Measurements from ENCODE around the gene ROPN1.
"Not testable (repeated sequence)": the region's sequence is repeated elsewhere in the genome, so short reads cannot be mapped to it uniquely, and the experiment has no call there.

ROPN1 gene

GRCh38 chr3:123991730-123992588 lies at the start of gene ROPN1:
Gene ROPN1 (minus strand): TSS chr3:123992124. CDS start chr3:123980481, 11,643 bp downstream.
- not testable (repeated sequence) for DNase-seq

GRCh38 chr3:124041553-124041952 lies 49.6 kb upstream of the ROPN1 start:
- DNase-seq = no peak

- DNase-seq = no peak
Observed at GRCh38 chr3:124037326-124037725, 45.4 kb upstream of the ROPN1 start.

DNA sequence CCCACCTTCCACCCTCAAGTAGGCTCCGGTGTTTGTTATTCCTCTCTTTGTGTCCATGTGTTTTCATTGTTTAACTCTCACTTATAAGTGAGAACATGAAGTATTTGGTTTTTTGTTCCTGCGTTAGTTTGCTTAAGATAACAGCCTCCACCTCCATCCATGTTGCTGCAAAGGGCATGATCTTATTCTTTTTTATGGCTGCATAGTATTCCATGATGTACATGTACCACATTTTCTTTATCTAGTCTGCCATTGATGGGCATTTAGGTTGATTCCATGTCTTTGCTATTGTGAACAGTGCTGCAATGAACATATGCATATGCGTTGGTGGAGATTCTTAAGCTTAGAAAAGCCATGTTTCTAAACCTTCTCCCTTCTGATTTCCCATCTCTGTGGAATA lies 44.3 kb upstream of the ROPN1 start:
- not testable (repeated sequence) for DNase-seq

DNA sequence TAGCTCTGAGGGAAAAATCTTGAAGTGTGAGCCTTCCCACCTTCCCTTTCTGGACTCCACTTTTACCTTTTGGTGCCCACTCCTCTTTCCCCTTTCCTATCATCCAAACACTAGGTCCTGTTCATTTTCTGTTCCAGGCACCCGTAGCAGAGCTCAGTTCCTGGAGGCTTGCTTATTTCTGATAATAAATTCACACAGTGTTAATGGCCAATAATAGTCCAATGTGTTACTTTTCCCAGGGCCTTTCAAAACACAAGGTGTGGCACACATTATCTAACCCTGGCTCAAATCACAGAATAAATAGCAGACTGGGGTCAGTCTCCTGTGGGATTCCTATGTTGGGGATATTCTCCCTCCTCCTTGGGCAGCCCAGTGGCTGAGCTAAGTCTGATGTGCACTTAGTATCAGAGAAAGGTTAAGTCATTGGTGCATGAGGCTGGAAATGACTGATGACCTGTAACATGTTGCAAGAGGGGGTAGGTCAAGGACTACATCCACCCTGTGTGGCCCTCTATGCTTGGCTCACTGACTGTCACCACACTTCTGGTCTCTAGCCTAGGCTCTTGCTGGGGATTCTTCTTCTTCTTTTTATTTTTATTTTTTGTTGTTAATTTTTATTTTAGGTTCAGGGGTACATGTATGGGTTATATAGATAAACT lies 43.7 kb upstream of the ROPN1 start:
- no peak for DNase-seq

GRCh38 chr3:124034844-124035152 lies 42.9 kb upstream of the ROPN1 start:
- DNase-seq = no peak

- DNase-seq = peak; percentile 10
Observed at GRCh38 chr3:124034016-124034843, 42.3 kb upstream of the ROPN1 start.

- DNase-seq = peak; percentile 7
Observed at GRCh38 chr3:124033360-124034015, 41.6 kb upstream of the ROPN1 start, which contains the start of gene KALRN. Gene KALRN (plus strand): TSS chr3:124033369.

DNA sequence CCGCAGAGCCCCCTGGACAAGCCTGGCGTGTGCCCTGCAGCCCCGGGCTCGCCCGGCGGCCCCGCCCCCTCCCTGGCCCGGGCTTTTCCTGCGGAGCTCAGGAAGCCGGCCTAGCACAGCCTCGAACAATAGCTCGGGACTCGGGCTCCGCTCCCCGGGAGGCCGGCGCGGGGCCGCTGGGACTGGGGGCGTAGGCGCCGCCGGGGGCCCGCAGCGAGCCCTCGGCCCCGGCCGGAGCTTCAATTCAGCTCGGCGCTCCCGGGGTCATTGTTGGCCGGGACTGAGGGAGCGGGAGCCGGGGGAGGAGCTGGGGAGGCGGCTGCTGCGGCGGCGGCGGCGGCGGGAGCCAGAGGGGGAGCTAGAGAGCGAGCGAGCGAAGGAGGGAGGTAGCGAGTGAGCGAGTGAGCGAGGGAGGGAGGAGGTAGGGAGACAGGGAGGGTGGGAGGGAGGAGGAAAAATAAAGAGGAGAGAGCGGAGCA lies 41.0 kb upstream of the ROPN1 start:
- peak; percentile 82 for DNase-seq

- peak; percentile 5 for DNase-seq
Observed at GRCh38 chr3:124032311-124032880, 40.5 kb upstream of the ROPN1 start.

GRCh38 chr3:124026516-124026915 lies 34.6 kb upstream of the ROPN1 start:
- no peak for DNase-seq

GRCh38 chr3:124023531-124023930 lies 31.6 kb upstream of the ROPN1 start:
- DNase-seq = not testable (repeated sequence)

DNA sequence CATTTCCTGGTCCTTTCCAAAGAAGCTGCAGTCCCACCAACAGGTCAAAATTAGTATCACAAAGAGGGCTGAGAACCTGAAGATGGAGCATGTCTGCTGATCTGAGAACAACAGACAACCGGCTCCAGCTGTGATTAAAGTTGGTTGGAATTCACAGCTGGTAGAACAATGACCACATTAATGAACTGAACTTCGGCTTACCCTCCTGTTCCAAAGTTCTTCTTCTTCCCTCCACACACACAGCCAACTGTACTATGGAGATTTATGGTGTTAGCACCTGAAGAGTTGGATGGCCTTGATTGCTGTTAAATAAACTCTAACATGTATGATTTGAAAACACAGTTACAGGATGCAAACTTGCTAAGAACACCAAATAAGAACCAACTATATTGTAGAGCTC lies 27.4 kb upstream of the ROPN1 start:
- DNase-seq = no peak

- not testable (repeated sequence) for DNase-seq
Observed at GRCh38 chr3:124017502-124017901, 25.6 kb upstream of the ROPN1 start.

- DNase-seq = peak; percentile 26
Observed at GRCh38 chr3:124016483-124016882, 24.6 kb upstream of the ROPN1 start.

GRCh38 chr3:124014366-124014942 lies 22.5 kb upstream of the ROPN1 start:
- DNase-seq = no peak

GRCh38 chr3:124008321-124008720 lies 16.4 kb upstream of the ROPN1 start:
- DNase-seq = not testable (repeated sequence)

DNA sequence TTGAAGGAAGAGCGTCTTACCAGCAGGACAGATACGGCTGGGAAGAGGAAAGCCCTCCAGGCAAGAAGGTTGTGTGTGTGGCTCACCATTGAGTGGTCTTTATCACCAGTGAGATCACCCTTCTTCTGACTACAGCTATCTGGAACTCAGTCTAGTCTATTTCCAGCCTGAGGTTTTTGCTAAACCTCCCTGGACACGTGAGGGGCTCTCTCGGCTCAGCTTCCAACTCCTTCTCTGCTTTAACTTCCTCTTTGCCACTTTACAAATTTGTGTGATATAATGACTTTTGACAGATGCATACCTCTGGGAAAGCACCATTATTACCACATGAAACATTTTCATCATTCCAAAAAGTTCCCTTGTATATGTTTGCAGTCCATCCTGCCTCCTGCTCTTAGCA lies 15.3 kb upstream of the ROPN1 start:
- peak; percentile 61 for DNase-seq

DNA sequence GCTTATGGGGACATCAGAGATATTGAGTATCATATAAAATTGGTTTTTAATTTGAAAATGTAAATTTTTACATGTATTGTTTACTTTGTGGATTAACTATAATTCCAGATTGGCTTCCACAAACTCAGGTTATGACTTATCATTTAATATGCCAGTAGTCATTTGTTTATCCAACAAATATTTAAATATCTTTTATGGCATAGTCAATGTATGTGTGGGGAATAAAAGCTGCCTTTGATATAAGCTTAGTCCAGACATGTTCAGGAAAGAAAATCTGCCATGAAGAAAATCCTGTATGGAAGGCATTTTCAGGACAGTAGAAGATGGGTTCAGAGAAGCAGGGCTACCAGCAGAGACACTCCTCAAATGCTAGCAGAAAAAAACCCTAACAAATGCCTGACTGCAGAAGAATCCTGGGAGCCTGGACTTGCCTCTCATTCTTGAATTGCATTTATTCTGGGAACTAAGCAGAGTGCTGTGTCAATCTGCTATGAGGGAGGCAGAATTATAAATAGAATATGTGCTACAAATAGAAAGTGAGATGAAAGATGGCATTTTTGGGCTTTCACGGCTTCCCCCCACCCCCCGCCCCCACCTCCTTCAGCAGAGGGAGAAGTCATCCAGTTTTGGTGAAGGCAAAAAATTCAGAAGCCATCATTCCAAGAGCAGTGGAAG lies 10.6 kb upstream of the ROPN1 start:
- not testable (repeated sequence) for DNase-seq

DNA sequence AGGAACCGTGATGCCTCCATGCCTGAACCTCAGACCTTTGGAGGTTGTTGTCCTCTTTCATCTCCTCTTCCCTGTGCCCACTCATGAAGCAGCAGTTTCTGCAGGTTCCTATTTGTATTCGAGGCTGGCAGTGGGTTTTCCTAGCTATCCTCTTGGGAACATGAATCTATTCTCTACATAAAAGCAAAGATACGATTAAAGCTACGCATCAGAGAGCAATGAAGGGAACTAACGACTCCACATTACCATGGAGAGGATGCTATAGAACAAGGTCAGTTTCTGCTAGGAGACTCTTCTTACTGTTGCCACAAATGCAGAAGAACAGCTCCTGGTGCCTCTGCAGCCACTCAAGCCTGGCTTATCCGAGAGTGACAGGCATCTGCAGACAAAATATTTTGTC lies 9.4 kb upstream of the ROPN1 start:
- not testable (repeated sequence) for DNase-seq

GRCh38 chr3:123997543-123997942 lies 5.6 kb upstream of the ROPN1 start:
- no peak for DNase-seq

Measured in hematopoietic multipotent progenitor cell treated with erythropoietin and hydrocortisone succinate and interleukin-3 and kit ligand, for 4 days (in vitro differentiated cells).